ENCODE measurements around the gene BCL6B.

GRCh38 chr17:7023576-7024401 lies 939 bp downstream of the BCL6B start:
- TF ChIP-seq, protein P1, sequence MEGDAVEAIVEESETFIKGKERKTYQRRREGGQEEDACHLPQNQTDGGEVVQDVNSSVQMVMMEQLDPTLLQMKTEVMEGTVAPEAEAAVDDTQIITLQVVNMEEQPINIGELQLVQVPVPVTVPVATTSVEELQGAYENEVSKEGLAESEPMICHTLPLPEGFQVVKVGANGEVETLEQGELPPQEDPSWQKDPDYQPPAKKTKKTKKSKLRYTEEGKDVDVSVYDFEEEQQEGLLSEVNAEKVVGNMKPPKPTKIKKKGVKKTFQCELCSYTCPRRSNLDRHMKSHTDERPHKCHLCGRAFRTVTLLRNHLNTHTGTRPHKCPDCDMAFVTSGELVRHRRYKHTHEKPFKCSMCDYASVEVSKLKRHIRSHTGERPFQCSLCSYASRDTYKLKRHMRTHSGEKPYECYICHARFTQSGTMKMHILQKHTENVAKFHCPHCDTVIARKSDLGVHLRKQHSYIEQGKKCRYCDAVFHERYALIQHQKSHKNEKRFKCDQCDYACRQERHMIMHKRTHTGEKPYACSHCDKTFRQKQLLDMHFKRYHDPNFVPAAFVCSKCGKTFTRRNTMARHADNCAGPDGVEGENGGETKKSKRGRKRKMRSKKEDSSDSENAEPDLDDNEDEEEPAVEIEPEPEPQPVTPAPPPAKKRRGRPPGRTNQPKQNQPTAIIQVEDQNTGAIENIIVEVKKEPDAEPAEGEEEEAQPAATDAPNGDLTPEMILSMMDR (conservative IDR thresholded peaks at IDR 0.05; ENCODE audit: low read depth, low read length): no peak
- TF ChIP-seq EZH2 (IDR thresholded peaks at IDR 0.05; ENCODE audit: borderline replicate concordance, low read depth, low read length, poor library complexity, severe bottlenecking): no peak

Data from A673 (cell line).